ENCODE results near the gene ASS1.

ASS1 gene

DNA sequence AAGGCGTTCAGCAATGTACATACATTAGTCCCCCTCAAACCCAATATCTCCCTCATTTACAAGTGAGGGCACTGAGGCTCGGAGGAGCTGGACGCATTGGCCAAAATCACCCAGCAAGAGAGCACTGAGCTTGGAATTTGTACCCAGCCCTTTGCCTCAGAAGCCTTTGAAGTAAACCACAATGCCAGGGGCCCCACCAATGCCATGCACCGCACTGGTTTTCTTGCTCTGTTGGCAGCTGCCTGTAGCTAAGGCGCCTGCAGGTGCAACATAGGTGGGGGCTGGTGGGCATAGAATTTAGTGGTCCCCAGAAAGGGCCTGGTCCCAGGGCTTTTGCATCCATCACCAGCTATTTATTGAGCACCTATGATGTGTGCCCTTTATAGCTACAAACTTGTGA lies 97.3 kb downstream of the ASS1 start:
- H3K27ac ChIP-seq = no peak overlapping the region
- TF ChIP-seq, protein P1, sequence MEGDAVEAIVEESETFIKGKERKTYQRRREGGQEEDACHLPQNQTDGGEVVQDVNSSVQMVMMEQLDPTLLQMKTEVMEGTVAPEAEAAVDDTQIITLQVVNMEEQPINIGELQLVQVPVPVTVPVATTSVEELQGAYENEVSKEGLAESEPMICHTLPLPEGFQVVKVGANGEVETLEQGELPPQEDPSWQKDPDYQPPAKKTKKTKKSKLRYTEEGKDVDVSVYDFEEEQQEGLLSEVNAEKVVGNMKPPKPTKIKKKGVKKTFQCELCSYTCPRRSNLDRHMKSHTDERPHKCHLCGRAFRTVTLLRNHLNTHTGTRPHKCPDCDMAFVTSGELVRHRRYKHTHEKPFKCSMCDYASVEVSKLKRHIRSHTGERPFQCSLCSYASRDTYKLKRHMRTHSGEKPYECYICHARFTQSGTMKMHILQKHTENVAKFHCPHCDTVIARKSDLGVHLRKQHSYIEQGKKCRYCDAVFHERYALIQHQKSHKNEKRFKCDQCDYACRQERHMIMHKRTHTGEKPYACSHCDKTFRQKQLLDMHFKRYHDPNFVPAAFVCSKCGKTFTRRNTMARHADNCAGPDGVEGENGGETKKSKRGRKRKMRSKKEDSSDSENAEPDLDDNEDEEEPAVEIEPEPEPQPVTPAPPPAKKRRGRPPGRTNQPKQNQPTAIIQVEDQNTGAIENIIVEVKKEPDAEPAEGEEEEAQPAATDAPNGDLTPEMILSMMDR (conservative IDR thresholded peaks at IDR 0.05) = no peak

DNA sequence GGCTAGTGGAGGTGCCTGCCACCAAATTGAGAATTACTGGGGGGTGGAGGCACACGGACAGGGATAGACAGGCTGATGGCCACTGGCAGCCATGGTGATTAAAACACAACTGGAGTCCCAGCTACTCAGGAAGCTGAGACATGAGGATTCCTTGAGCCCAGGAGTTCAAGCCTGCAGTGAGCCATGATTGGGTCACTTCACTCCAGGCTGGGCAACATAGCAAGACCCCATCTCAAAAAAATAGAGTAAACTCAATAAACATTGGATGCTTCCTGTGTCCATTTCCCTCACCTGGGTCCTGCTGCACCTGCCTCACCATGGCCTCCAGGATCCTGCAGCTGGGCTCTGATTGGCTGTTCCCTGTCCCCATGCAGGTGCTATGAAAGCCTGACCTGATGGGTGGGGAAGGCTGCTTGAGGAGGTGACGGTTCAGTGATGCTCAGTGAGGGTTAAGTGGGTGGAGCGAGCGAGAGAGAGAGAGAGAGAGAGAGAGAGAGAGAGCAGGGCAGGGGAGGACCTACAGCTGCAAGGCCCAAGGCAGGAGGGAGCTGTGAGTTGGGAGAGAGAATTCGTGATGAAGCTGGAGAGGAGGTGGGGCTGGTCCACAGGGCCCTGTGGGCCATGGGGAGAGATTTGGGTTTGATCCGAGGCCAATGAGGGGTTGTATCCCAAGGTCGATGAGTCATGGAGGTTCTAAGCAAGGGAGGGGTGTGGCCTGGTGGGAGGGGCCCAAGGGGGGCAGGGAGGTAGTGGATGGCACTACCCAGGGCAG lies 97.9 kb downstream of the ASS1 start:
- H3K27ac ChIP-seq = no peak overlapping the region
- TF ChIP-seq, protein P1 (conservative IDR thresholded peaks at IDR 0.05) = no peak

DNA sequence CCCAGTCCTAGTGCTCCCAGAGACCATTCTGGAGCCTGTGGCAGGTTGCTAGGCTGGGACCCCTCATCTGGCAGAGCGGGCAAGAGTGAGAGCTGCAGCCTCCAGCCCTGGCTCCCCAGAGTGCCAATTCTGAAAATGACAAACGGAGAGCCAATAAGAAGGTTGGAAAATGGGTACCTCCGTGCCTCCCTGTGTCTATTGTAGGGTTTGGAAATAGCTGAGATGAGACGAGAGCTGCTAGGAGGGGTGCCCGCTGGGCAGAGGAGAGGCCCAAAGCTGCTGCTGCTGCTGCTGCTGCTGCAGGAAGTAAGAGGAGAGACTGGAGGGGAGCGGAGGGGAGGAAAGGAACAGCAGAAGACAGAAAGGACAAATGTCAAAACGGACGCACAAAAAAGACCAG lies 98.6 kb downstream of the ASS1 start:
- TF ChIP-seq, protein P1 (conservative IDR thresholded peaks at IDR 0.05) = no peak
- no peak overlapping the region for H3K27ac ChIP-seq

DNA sequence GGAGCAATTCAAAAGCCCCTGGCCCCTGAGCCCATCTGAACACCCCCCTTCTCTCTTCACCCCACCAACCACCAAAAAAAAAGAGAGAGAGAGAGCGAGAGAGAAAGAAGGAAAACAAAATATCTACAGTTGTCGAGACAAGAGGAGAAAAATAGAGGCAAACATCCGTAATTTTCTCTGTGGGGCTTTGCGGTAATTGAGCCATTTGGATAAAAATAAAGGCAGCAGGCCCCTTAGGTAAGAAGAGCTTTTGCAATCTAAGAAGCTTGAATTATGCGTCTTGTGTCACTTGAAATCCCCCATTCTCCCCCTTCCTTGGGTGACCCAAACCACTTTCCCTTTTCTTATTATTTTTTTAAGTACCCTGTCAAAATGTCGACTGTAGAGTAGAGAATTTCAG lies 99.1 kb downstream of the ASS1 start:
- H3K27ac ChIP-seq = no peak overlapping the region
- TF ChIP-seq, protein P1 (conservative IDR thresholded peaks at IDR 0.05) = no peak

DNA sequence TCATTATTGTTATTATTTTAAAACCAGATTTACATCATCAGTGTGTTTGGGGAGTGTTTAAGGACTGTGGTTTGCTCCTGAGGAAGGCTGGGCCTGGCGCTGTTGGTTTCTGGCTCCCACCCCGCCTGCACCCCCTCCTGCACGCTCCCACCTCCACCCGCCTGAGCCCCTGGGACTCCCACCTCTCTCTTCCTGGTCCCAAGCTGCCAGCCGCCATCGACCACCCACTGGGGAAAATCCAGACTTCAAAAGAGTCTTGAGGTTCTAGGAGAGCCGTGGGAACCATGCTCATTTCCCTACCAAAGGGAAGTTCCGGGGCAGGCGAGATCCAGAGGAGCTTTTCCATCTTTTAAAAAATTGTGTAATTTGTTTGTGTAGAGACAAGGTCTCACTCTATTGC lies 99.6 kb downstream of the ASS1 start:
- TF ChIP-seq, protein P1 (conservative IDR thresholded peaks at IDR 0.05) = no peak
- H3K27ac ChIP-seq = no peak overlapping the region

DNA sequence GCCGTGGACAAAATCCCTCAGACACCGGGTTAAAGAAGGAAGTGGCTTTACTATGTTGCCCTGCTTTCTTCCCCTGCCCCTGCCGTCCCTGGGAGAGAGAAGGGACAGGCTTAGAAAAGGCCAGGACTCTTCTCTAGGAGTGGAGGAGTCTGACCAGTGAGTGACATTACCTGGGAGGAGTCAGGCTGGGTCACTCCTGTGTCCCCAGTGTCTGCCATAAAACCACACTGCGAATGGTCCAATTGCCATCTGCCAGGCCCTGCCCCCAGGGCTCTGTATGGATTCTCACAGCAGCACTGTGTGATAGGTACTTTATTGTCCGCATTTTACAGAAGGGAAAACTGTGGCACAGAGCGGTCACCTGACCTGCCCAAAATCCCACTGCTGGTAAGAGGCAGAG lies 103.3 kb downstream of the ASS1 start:
- no peak overlapping the region for H3K27ac ChIP-seq
- TF ChIP-seq, protein P1 (conservative IDR thresholded peaks at IDR 0.05) = no peak

DNA sequence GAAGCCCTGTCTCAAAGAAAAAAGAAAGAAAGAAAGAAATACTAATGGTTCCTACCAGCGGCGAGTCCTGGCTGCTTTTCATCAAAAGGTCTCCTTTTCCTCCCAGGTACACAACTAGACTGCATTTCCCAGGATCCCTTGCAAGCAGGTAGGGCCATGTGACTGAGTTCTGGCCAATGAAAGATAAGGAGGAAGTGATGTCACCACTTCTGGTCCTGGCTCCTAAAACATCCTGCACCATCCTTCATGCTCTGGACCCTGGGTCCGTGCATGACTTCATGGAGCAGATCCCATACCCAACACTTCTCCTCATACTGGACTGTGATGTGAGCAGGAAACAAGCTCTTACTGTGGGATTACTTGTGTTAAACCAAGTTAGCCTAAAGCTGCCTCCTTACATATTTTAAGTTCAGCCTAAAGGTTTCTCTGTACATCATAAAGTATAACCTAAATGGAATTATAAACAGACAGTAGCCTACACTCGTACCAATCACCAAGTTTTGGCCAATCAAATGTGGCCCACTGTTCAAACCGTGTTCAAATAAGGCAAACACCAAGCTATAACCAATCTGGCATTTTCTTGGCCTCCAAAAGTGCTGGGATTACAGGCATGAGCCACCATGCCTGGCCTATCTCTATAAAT lies 104.5 kb downstream of the ASS1 start:
- no peak overlapping the region for H3K27ac ChIP-seq
- TF ChIP-seq, protein P1 (conservative IDR thresholded peaks at IDR 0.05) = no peak

Data from VCaP (cell line).